H1 (cell line): Measurements from ENCODE around the gene PARD6B. TPM values are rescaled to one million over a fixed set of nuclear protein-coding genes. Genes with fewer than 3 reads are reported as not detected.

Experiments used
- CTCF ChIA-PET: fragments of 300-600 bp; sonication (Branson Sonifier 250); formaldehyde crosslinking; loops from one replicate; lab custom pipeline; 2021; ENCODE audit not compliant: partially characterized antibody; lab: Charles Lee
- POLR2A ChIA-PET: fragments of 300-600 bp; sonication (Branson Sonifier 250); formaldehyde crosslinking; loops from one replicate; lab custom pipeline; 2021; ENCODE audit warnings: inconsistent platforms; ENCODE audit not compliant: partially characterized antibody; lab: Charles Lee
- DNase-seq, 2 experiments: peaks; one replicate each; pipeline versions ENCODE4 v3.0.0 to v3.0.0-alpha.2; 2010 to 2022; ENCODE audit warnings: low spot score in 2 of 2, low read depth in 1 of 2, mixed read lengths in 1 of 2
- FAIRE-seq: peaks from 2 replicates; lab custom pipeline; 2011; peaks lifted over from hg19 to GRCh38; lab: Jason Lieb, UNC
- H2AFZ ChIP-seq: 2 replicates; pipeline ENCODE4 v1.8.1; 2012; ENCODE audit warnings: low read length, inconsistent platforms
- H2AK5ac ChIP-seq: 2 replicates; pipeline ENCODE4 v1.6.1; 2013; ENCODE audit warnings: low read depth, low read length
- H2BK120ac ChIP-seq: replicated peaks from 2 replicates; pipeline ENCODE3; 2013; ENCODE audit warnings: low read depth, low read length, inconsistent platforms
- H2BK12ac ChIP-seq: 2 replicates; pipeline ENCODE4 v1.6.1; 2013; ENCODE audit warnings: low read depth, low read length
- H2BK15ac ChIP-seq: 2 replicates; pipeline ENCODE4 v1.6.1; 2013; ENCODE audit warnings: low read length
- H2BK20ac ChIP-seq: 2 replicates; pipeline ENCODE4 v1.6.1; 2013; ENCODE audit warnings: low read length
- H2BK5ac ChIP-seq: 2 replicates; pipeline ENCODE4 v1.6.1; 2013; ENCODE audit warnings: low read depth, low read length
- H3K14ac ChIP-seq: 2 replicates; pipeline ENCODE4 v1.6.1; 2013; ENCODE audit warnings: inconsistent platforms; ENCODE audit not compliant: insufficient read length
- H3K18ac ChIP-seq: 2 replicates; pipeline ENCODE4 v1.6.1; 2013; ENCODE audit warnings: low read length; ENCODE audit errors: extremely low read depth
- H3K23ac ChIP-seq: 2 replicates; pipeline ENCODE4 v1.6.1; 2013; ENCODE audit warnings: inconsistent platforms; ENCODE audit not compliant: insufficient read length
- H3K23me2 ChIP-seq: 2 replicates; pipeline ENCODE4 v1.6.1; 2013; ENCODE audit warnings: low read depth, low read length
- H3K27ac ChIP-seq: 2 replicates; pipeline ENCODE4 v1.6.1; 2011; ENCODE audit warnings: low read depth, low read length, inconsistent platforms
- H3K27me3 ChIP-seq, 4 experiments: replicated peaks in 1 of 4; 1 replicate in 1 of 4; 2 replicates in 3 of 4; pipeline versions ENCODE4 v1.6.1 to v1.8.1; 2011 to 2013; ENCODE audit warnings: low read length in 3 of 4, mild to moderate bottlenecking in 3 of 4, inconsistent platforms in 2 of 4, mixed read lengths in 2 of 4, moderate library complexity in 1 of 4; ENCODE audit not compliant: control insufficient read depth in 3 of 4, insufficient read depth in 3 of 4; ENCODE audit errors: extremely low read depth in 1 of 4
- H3K36me3 ChIP-seq, 4 experiments: 2 replicates each; pipeline versions ENCODE4 v1.6.1 to v1.8.1; 2011 to 2013; ENCODE audit warnings: mild to moderate bottlenecking in 4 of 4, low read length in 3 of 4, moderate library complexity in 2 of 4, control low read depth in 1 of 4, inconsistent platforms in 1 of 4; ENCODE audit not compliant: insufficient read depth in 4 of 4, control insufficient read depth in 2 of 4
- H3K4ac ChIP-seq: replicated peaks from 2 replicates; pipeline ENCODE3; 2013; ENCODE audit warnings: low read length, low read depth, mixed read lengths, inconsistent platforms; ENCODE audit not compliant: insufficient read length
- H3K4me1 ChIP-seq, 4 experiments: replicated peaks in 1 of 4; 1 replicate in 1 of 4; 2 replicates in 3 of 4; pipeline versions ENCODE4 v1.6.1 to v1.8.1; 2011 to 2013; ENCODE audit warnings: low read length in 3 of 4, inconsistent platforms in 2 of 4, mixed read lengths in 1 of 4; ENCODE audit not compliant: insufficient read depth in 4 of 4, control insufficient read depth in 3 of 4
- H3K4me2 ChIP-seq, 2 experiments: 2 replicates each; pipeline versions ENCODE4 v1.6.1 to v1.8.1; 2011 to 2013; ENCODE audit warnings: low read depth in 2 of 2, low read length in 2 of 2, control low read depth in 1 of 2, inconsistent platforms in 1 of 2, mild to moderate bottlenecking in 1 of 2; ENCODE audit not compliant: insufficient read depth in 1 of 2
- H3K4me3 ChIP-seq, 4 experiments: fragments of 200-600, 300-600 bp in 1 of 4; sonication (generic), shearing (Covaris generic), sonication (Bioruptor Twin) in 1 of 4; 2 replicates each; pipeline versions ENCODE4 v1.5.1 to v1.8.1; 2011 to 2016; ENCODE audit warnings: low read length in 4 of 4, low read depth in 3 of 4, control low read depth in 2 of 4, inconsistent platforms in 2 of 4, mild to moderate bottlenecking in 2 of 4, mixed read lengths in 1 of 4, moderate library complexity in 1 of 4; ENCODE audit not compliant: insufficient read depth in 2 of 4; ENCODE audit errors: extremely low read depth in 1 of 4
- H3K56ac ChIP-seq: replicated peaks from 2 replicates; pipeline ENCODE3; 2013; ENCODE audit warnings: low read depth, mild to moderate bottlenecking, mixed read lengths, low read length, inconsistent platforms; ENCODE audit not compliant: insufficient read length
- H3K79me1 ChIP-seq: 2 replicates; pipeline ENCODE4 v1.6.1; 2013; ENCODE audit warnings: low read depth, low read length, control low read depth
- H3K79me2 ChIP-seq, 2 experiments: 2 replicates each; pipeline versions ENCODE4 v1.6.1 to v1.8.1; 2012 to 2013; ENCODE audit warnings: low read length in 2 of 2, mild to moderate bottlenecking in 2 of 2, inconsistent platforms in 1 of 2; ENCODE audit not compliant: insufficient read depth in 2 of 2, control insufficient read depth in 1 of 2
- H3K9ac ChIP-seq, 4 experiments: replicated peaks in 1 of 4; 1 replicate in 1 of 4; 2 replicates in 3 of 4; pipeline versions ENCODE4 v1.6.1 to v1.8.1; 2011 to 2013; ENCODE audit warnings: low read depth in 3 of 4, low read length in 3 of 4, control low read depth in 2 of 4, mild to moderate bottlenecking in 2 of 4, moderate library complexity in 2 of 4, inconsistent platforms in 1 of 4; ENCODE audit errors: extremely low read depth in 1 of 4
- H3K9me3 ChIP-seq, 2 experiments: 2 replicates each; pipeline versions ENCODE4 v1.6.1 to v1.8.1; 2012 to 2013; ENCODE audit warnings: mild to moderate bottlenecking in 2 of 2, moderate library complexity in 2 of 2, control low read depth in 1 of 2, inconsistent platforms in 1 of 2, low read depth in 1 of 2, low read length in 1 of 2, mixed read lengths in 1 of 2; ENCODE audit not compliant: insufficient read depth in 2 of 2
- H4K20me1 ChIP-seq, 2 experiments: replicated peaks in 1 of 2; 2 replicates each; pipeline versions ENCODE3 to v1.8.1; 2011 to 2013; ENCODE audit warnings: inconsistent platforms in 2 of 2, low read length in 2 of 2, mild to moderate bottlenecking in 1 of 2; ENCODE audit not compliant: insufficient read depth in 2 of 2, control insufficient read depth in 1 of 2
- H4K5ac ChIP-seq: 2 replicates; pipeline ENCODE4 v1.6.1; 2013; ENCODE audit warnings: low read length, low read depth, mixed read lengths, inconsistent platforms; ENCODE audit not compliant: insufficient read length
- H4K8ac ChIP-seq: 2 replicates; pipeline ENCODE4 v1.8.0; 2013; ENCODE audit warnings: mild to moderate bottlenecking, moderate library complexity, low read length, inconsistent platforms; ENCODE audit not compliant: insufficient read depth; ENCODE audit errors: extremely low read depth
- H4K91ac ChIP-seq: replicated peaks from 2 replicates; pipeline ENCODE3; 2013; ENCODE audit warnings: low read length, mixed read lengths, inconsistent platforms; ENCODE audit not compliant: insufficient read length
- ATF2 ChIP-seq: IDR thresholded peaks from 2 replicates; pipeline ENCODE4 v1.6.1; 2012; ENCODE audit warnings: low read length, inconsistent platforms
- CTBP2 ChIP-seq: IDR thresholded peaks from 2 replicates; pipeline ENCODE4 v1.7.0; 2011; ENCODE audit warnings: borderline replicate concordance, mild to moderate bottlenecking, moderate library complexity, mixed read lengths, low read length; ENCODE audit not compliant: insufficient read depth, insufficient read length
- EP300 ChIP-seq, 2 experiments: IDR thresholded peaks; 1 replicate in 1 of 2; 2 replicates in 1 of 2; pipeline ENCODE4 v1.6.1; 2011 to 2012; ENCODE audit warnings: low read depth in 2 of 2, low read length in 2 of 2, mild to moderate bottlenecking in 2 of 2, borderline replicate concordance in 1 of 2, inconsistent platforms in 1 of 2, moderate library complexity in 1 of 2
- MAFK ChIP-seq: IDR thresholded peaks from 2 replicates; pipeline ENCODE4 v1.6.1; 2012; ENCODE audit warnings: low read depth, mild to moderate bottlenecking, improper control_type of control experiment, low read length
- MAX ChIP-seq: IDR thresholded peaks from 2 replicates; pipeline ENCODE4 v1.6.1; 2012; ENCODE audit warnings: inconsistent platforms
- PHF8 ChIP-seq: fragments of 200-600 bp; sonication (generic); conservative IDR thresholded peaks from 2 replicates; pipeline ENCODE4 v1.7.1; 2012; ENCODE audit warnings: low read depth, mild to moderate bottlenecking, inconsistent platforms, low read length, moderate library complexity
- SIRT6 ChIP-seq: IDR thresholded peaks from one replicate; pipeline ENCODE4 v1.7.1; 2012; ENCODE audit warnings: low read length, inconsistent platforms
- TBP ChIP-seq: IDR thresholded peaks from 2 replicates; pipeline ENCODE4 v1.6.1; 2011; ENCODE audit warnings: low read depth, low read length, improper control_type of control experiment
- WGBS, 2 experiments: shearing (Covaris generic) in 1 of 2; methylation state at CpG; one replicate each; pipeline versions ENCODE4 v1.1.6 to v1.1.7; 2013 to 2015; ENCODE audit warnings: low lambda C conversion rate in 2 of 2, mixed read lengths in 2 of 2, inconsistent platforms in 1 of 2, low coverage in 1 of 2, missing lambda C conversion rate in 1 of 2; ENCODE audit not compliant: insufficient replicate concordance in 2 of 2, insufficient coverage in 1 of 2, insufficient read length in 1 of 2; ENCODE audit errors: extremely low coverage in 1 of 2, missing lambda C conversion rate in 1 of 2; 5-methylcytosine and 5-hydroxymethylcytosine counted together
- polyA plus RNA-seq, 7 experiments: library from polyadenylated mRNA; depleted of rRNA in 3 of 7; stranded (reverse) in 5 of 7; unstranded in 2 of 7; fragments of >200 nt in 5 of 7; fragments of 200-250 nt in 2 of 7; gene quantifications; 1 replicate in 5 of 7; 2 replicates in 1 of 7; 4 replicates in 1 of 7; pipeline versions ENCODE4 v1.2.1 to v1.2.3, GENCODE V29; 2011 to 2013; ENCODE audit warnings: missing spikeins in 2 of 7, mixed read lengths in 2 of 7
- total RNA-seq: library from RNA; stranded (reverse); fragmentation: NEBNext Ultra II Directional; extraction: Animal tissue kit (Norgen Biotek cat#: 25700); gene quantifications from 2 replicates; pipeline ENCODE4 v1.2.1, GENCODE V29; 2021

Gene PARD6B
- total and polyA plus RNA-seq, 2 of the 8 experiments (the other 6 are each of a cell fraction or from before 2014, with no cell fraction given) = 5.2 to 34.1 TPM

- FAIRE-seq (no peak), DNase-seq (no peak)
- no peaks in the 10 kb centered on the region; a peak in 1 of 4 replicates for H3K79me2 ChIP-seq
- no peak overlapping the region for H3K9ac ChIP-seq
- H2BK120ac ChIP-seq = no peak overlapping the region
- no peak overlapping the region for H3K4me3 ChIP-seq
- no peak overlapping the region for H3K18ac ChIP-seq
- peaks cover 19% of the 10 kb centered on the region for H3K23me2 ChIP-seq
- no peak overlapping the region for H2BK15ac ChIP-seq
- H3K4ac ChIP-seq = no peak overlapping the region
- POLR2A ChIA-PET = no interaction called here
- H2BK20ac ChIP-seq = 0 out of 2 replicates have a peak overlapping the region, but pooled peaks have one; percentile 48
- H2AK5ac ChIP-seq = no peak overlapping the region
- CTCF ChIA-PET = interaction anchor here (0.6 to 2.5 kb wide), 9 partner anchors 11 to 59 kb away, joined by 3 to 14 read pairs (median 5); no protein-coding TSS in a partner anchor
- H3K23ac ChIP-seq = no peak overlapping the region
- H4K20me1 ChIP-seq = no peaks in the 10 kb centered on the region
- H3K4me1 ChIP-seq = peaks cover 16 to 23% (median 18%) of the 10 kb centered on the region in 4 experiments
- peak overlapping the region; percentile 60; the same call in 1 of the 2 replicates for H2BK5ac ChIP-seq
- H4K91ac ChIP-seq = no peak overlapping the region
- H3K4me2 ChIP-seq = no peak overlapping the region
- H3K14ac ChIP-seq = no peak overlapping the region
- no peaks in the 10 kb centered on the region; the same call in 1 of the 2 replicates for H3K79me1 ChIP-seq
- H4K8ac ChIP-seq = 0 out of 2 replicates have a peak overlapping the region, but pooled peaks have one; percentile 22
- H3K36me3 ChIP-seq = no peaks in the 10 kb centered on the region
- H2AFZ ChIP-seq = no peak overlapping the region
- H3K27ac ChIP-seq = no peak overlapping the region
- 94% methylated on average over 9 of the region's 9 CpGs; no CpG with 5 or more reads in 1 of the 2 experiments for WGBS, 2 experiments
- H3K9me3 ChIP-seq = no peaks in the 10 kb centered on the region
- H3K56ac ChIP-seq = no peak overlapping the region
- H4K5ac ChIP-seq = no peak overlapping the region
- 0 out of 2 replicates have a peak overlapping the region, but pooled peaks have one; percentile 39 for H2BK12ac ChIP-seq
- 0 out of 7 replicates have a peak, but pooled peaks cover 0 to 2% (median 0%) of the 10 kb centered on the region in 4 experiments for H3K27me3 ChIP-seq
- TF ChIP-seq SIRT6 (no peak), MAFK (no peak), MAX (no peak), TBP (no peak), CTBP2 (no peak), PHF8 (no peak), EP300 (IDR thresholded peaks at IDR 0.05; ENCODE audit: borderline replicate concordance in 1 of 2, low read depth in 2 of 2, low read length in 2 of 2) (no peak), ATF2 (no peak)
These were observed 36.8 kb upstream of the PARD6B start for GRCh38 chr20:50694379-50695134.
